Adrenal gland (tissue), 12 donors: ENCODE measurements around the gene SOS1. TPM values are rescaled to one million over a fixed set of nuclear protein-coding genes. Genes with fewer than 3 reads are reported as not detected.

Experiments
- DNase-seq, 7 donors: peaks; one replicate each; pipeline ENCODE4 v3.0.0-alpha.2; 2019 to 2020
- H3K27ac ChIP-seq, 5 donors: fragments of 200-600 bp; sonication (generic) in 4 of 5; 1 replicate in 3 of 5; 2 replicates in 2 of 5; pipeline versions ENCODE4 v1.5.1 to v1.8.0; 2016 to 2020; ENCODE audit warnings: mild to moderate bottlenecking in 1 of 5
- H3K27me3 ChIP-seq: fragments of 200-600 bp; 2 replicates; pipeline ENCODE4 v1.8.0; 2021
- H3K36me3 ChIP-seq, 2 donors: fragments of 200-600 bp; replicated peaks in 1 of 2; 1 replicate in 1 of 2; 2 replicates in 1 of 2; pipeline versions ENCODE4 v1.5.1 to v1.8.0; 2018 to 2022
- H3K4me1 ChIP-seq, 2 donors: fragments of 200-600 bp; replicated peaks in 1 of 2; 1 replicate in 1 of 2; 2 replicates in 1 of 2; pipeline versions ENCODE4 v1.5.1 to v1.8.0; 2018 to 2021
- H3K4me3 ChIP-seq, 4 donors: fragments of 200-600 bp; sonication (generic) in 3 of 4; one replicate each; pipeline ENCODE4 v1.5.1; 2016 to 2018
- H3K9me3 ChIP-seq, 3 donors: fragments of 200-600 bp; sonication (generic) in 1 of 3; replicated peaks in 1 of 3; 1 replicate in 2 of 3; 2 replicates in 1 of 3; pipeline versions ENCODE4 v1.5.1 to v1.8.0; 2016 to 2021
- POLR2A ChIP-seq, 2 donors: fragments of 450-650 bp; IDR thresholded peaks; one replicate each; pipeline ENCODE4 v1.6.1; 2017; ENCODE audit warnings: antibody characterized with exemption in 2 of 2, mild to moderate bottlenecking in 2 of 2, moderate library complexity in 1 of 2
- WGBS, 4 donors: extraction: QIAGEN DNeasy Blood & Tissue Kit in 2 of 4; methylation state at CpG; one replicate each; pipeline versions ENCODE4 v1.1.5 to v1.1.7; 2013 to 2017; 5-methylcytosine and 5-hydroxymethylcytosine counted together
- intact Hi-C, 2 donors: fragments of 100-400 bp; cut with DNase I; formaldehyde crosslinking; loops; one replicate each; pipeline versions ENCODE4 v1.14.1 to v1.15.0; 2022 to 2023
- polyA plus RNA-seq, 3 donors: library from polyadenylated mRNA; stranded (reverse); fragments of 200-250 nt in 2 of 3; fragments of 350-450 nt in 1 of 3; fragmentation: Illumina TruSeq in 1 of 3; extraction: RNeasy Lipid Tissue Mini Kit (QIAGEN cat#74804) in 1 of 3; gene quantifications; one replicate each; pipeline ENCODE4 v1.2.3, GENCODE V29; 2013 to 2014
- total RNA-seq, 9 donors: library from RNA; depleted of rRNA in 4 of 9; stranded (reverse); fragments of >200 nt in 4 of 9; fragments of 120-200 nt in 1 of 9; fragmentation: NEBNext Ultra II Directional in 1 of 9; extraction: Animal tissue kit (Norgen Biotek cat#: 25700) in 1 of 9; gene quantifications; one replicate each; pipeline versions ENCODE4 v1.1.0 to v1.2.4, GENCODE V29; 2013 to 2023
- TF ChIP-seq, protein P1 (sequence below), 6 experiments: fragments of 450-650 bp in 4 of 6; fragments of 200-600 bp in 2 of 6; sonication (generic) in 1 of 6; IDR thresholded peaks; 1 replicate in 5 of 6; 2 replicates in 1 of 6; pipeline versions ENCODE4 v1.5.1 to v1.8.0; 2016 to 2021; ENCODE audit warnings: antibody characterized with exemption in 6 of 6, mild to moderate bottlenecking in 2 of 6, moderate library complexity in 1 of 6
- donor health status: healthy with polysubstance abuse.
- donor health status: Bipolar disorder and iron deficiency.
- donor health status: DM: yes; HTN: yes; CAD: no.
- donor health status: DM: no; HTN: no; CAD: no.
- donor health status: DM: no; HTN: no; CAD: no.
- donor health status: DM: yes; HTN: yes; CAD: no.

The SOS1 gene
- total and polyA plus RNA-seq, 12 donors, result 6.4 to 42.0 (median 26.5) TPM

DNA sequence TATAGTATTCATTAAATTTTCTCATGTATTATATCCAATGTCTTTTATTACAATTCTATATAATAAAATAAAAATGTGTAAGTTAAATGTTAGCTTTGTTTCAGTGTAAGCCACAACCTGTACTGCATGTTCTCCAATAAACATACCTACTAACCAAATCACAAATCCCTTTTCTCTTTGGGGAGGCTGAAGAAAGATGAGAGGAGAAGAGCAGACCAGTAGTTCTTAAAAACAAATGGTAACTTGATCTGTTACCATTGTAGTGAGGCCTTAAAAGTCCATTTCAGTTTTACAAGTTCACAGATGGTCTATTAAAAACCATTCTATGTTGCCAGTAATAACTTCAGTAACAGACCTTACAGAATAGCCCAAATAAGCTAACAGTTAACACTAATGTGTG lies 100.5 kb downstream of the SOS1 start:
- Histone ChIP-seq H3K36me3 (peaks cover 0 to 6% of the 10 kb centered on the region in 2 donors), H3K27me3 (no peaks in the 10 kb centered on the region), H3K9me3 (no peaks in the 10 kb centered on the region), H3K27ac (no peak overlapping the region), H3K4me1 (no peaks in the 10 kb centered on the region), H3K4me3 (no peak overlapping the region)
- no peak for DNase-seq
- intact Hi-C loops, result no loop called here
- TF ChIP-seq, protein P1, sequence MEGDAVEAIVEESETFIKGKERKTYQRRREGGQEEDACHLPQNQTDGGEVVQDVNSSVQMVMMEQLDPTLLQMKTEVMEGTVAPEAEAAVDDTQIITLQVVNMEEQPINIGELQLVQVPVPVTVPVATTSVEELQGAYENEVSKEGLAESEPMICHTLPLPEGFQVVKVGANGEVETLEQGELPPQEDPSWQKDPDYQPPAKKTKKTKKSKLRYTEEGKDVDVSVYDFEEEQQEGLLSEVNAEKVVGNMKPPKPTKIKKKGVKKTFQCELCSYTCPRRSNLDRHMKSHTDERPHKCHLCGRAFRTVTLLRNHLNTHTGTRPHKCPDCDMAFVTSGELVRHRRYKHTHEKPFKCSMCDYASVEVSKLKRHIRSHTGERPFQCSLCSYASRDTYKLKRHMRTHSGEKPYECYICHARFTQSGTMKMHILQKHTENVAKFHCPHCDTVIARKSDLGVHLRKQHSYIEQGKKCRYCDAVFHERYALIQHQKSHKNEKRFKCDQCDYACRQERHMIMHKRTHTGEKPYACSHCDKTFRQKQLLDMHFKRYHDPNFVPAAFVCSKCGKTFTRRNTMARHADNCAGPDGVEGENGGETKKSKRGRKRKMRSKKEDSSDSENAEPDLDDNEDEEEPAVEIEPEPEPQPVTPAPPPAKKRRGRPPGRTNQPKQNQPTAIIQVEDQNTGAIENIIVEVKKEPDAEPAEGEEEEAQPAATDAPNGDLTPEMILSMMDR (IDR thresholded peaks at IDR 0.05), result no peak

DNA sequence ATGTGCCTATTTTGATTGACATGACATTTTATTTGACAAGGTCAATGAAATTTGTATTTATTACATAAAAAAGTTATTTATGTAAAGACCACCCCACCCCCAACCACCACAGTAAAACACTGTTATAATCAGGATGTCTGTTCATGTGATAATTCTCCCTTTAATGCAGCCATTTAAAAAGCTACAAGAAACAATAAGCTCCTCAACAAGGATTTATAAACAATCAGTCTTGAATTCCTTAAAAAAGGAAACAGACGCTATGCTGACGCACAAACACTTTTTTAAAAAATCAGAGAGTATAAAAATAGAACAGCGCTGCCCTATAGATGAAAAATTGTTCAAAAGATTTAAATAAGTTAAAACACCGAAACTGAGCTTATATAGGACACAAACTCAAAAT lies 102.2 kb downstream of the SOS1 start:
- Histone ChIP-seq H3K27ac (no peak overlapping the region), H3K36me3 (peaks cover 0 to 7% of the 10 kb centered on the region in 2 donors), H3K9me3 (no peaks in the 10 kb centered on the region), H3K27me3 (no peaks in the 10 kb centered on the region), H3K4me1 (no peaks in the 10 kb centered on the region), H3K4me3 (no peak overlapping the region)
- TF ChIP-seq, protein P1 (IDR thresholded peaks at IDR 0.05), result no peak
- TF ChIP-seq POLR2A (IDR thresholded peaks at IDR 0.05), result no peak
- DNase-seq, result no peak
- intact Hi-C loops, result no loop called here
- 83 to 93% (median 91%) methylated on average over 4 of the region's 4 CpGs for WGBS, 4 donors

DNA sequence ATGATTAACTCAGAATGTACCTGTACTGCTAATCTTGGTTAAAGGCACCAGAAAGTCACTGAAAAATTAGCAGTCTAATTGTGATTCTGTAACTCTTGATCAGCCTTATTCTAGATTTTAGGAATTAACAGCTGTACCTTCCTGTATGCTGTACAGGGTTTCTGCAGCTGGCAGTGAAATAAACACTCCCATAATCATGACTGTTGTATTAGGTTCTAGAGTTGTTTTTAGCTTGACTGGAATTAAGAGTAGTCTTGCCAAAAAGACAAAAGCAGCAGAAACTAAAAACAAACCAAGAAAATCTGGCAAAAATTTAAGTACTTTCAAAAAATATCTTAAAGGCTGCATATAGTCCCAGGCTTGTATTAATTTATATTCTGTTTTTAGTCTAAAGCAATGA lies 103.5 kb downstream of the SOS1 start:
- TF ChIP-seq, protein P1 (IDR thresholded peaks at IDR 0.05), result no peak
- no peak for TF ChIP-seq POLR2A (IDR thresholded peaks at IDR 0.05)
- peaks cover 0 to 18% of the 10 kb centered on the region in 2 donors for H3K36me3 ChIP-seq
- intact Hi-C loops, result no loop called here
- H3K27ac ChIP-seq, result no peak overlapping the region
- no peak for DNase-seq
- no peaks in the 10 kb centered on the region for H3K27me3 ChIP-seq
- no peaks in the 10 kb centered on the region for H3K4me1 ChIP-seq
- H3K9me3 ChIP-seq, result no peaks in the 10 kb centered on the region
- no peak overlapping the region for H3K4me3 ChIP-seq

DNA sequence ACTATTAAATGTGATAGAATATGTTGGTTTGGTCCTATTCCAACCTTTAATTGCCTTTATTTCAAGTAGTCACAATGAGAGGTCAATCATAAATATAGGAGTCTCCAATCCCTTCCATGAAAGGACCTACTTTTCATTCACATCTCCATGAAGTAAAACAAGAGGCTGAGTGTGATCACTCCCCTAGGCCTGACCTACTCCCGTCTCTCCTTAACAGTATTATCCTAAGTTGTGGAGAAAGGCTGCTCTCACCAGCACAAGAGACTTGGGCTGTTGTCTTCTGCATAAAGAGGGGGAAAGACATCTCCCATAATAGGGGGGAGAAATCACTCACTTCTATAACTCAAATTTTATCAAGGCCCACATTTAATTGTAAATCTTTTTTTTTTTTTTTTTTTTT lies 105.4 kb downstream of the SOS1 start:
- no peak overlapping the region for H3K4me3 ChIP-seq
- no peaks in the 10 kb centered on the region for H3K4me1 ChIP-seq
- no peaks in the 10 kb centered on the region for H3K27me3 ChIP-seq
- intact Hi-C loops, result no loop called here
- DNase-seq, result no peak
- 93 to 100% (median 97%) methylated on average over 1 of the region's 1 CpG for WGBS, 4 donors
- no peaks in the 10 kb centered on the region for H3K9me3 ChIP-seq
- no peak overlapping the region for H3K27ac ChIP-seq
- peaks cover 0 to 20% of the 10 kb centered on the region in 2 donors for H3K36me3 ChIP-seq
- no peak for TF ChIP-seq POLR2A (IDR thresholded peaks at IDR 0.05)
- TF ChIP-seq, protein P1 (IDR thresholded peaks at IDR 0.05), result no peak
